ENCODE data around the gene PAK4.

PAK4 gene

DNA sequence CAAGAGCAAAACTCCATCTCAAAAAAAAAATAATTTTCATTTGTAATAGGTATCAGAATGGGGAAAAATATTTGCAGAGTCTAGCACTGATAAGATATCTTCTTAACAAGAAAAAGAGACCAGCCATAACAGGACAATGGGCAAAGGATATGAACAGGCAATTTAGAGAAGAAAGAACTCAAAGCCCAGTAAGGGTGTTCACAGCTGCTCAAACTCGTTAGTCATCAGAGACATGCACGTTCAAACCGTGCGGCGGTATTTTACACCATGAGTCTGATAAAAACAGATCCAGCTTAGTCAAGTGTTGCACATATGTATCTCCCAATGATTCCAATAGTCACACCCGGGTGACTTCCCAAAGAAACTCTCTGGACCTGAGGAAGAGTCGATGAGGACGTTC is 57.5 kb downstream of the PAK4 start:
- H3K27ac Mint-ChIP-seq = no peak overlapping the region
- H3K36me3 Mint-ChIP-seq (ENCODE audit: low read depth) = no peaks in the 10 kb centered on the region
- H3K4me1 Mint-ChIP-seq (ENCODE audit: low read depth) = no peaks in the 10 kb centered on the region
- H3K27me3 Mint-ChIP-seq = peaks cover 4% of the 10 kb centered on the region
- no peak overlapping the region for H3K4me3 Mint-ChIP-seq
- no peaks in the 10 kb centered on the region for H3K9me3 Mint-ChIP-seq

- Mint-ChIP-seq H3K27ac (no peak overlapping the region), H3K4me3 (no peak overlapping the region), H3K36me3 (ENCODE audit: low read depth) (no peaks in the 10 kb centered on the region), H3K27me3 (peaks cover 10% of the 10 kb centered on the region), H3K4me1 (ENCODE audit: low read depth) (no peaks in the 10 kb centered on the region), H3K9me3 (no peaks in the 10 kb centered on the region)
Observed at GRCh38 chr19:39186391-39186790, 60.8 kb downstream of the PAK4 start.

DNA sequence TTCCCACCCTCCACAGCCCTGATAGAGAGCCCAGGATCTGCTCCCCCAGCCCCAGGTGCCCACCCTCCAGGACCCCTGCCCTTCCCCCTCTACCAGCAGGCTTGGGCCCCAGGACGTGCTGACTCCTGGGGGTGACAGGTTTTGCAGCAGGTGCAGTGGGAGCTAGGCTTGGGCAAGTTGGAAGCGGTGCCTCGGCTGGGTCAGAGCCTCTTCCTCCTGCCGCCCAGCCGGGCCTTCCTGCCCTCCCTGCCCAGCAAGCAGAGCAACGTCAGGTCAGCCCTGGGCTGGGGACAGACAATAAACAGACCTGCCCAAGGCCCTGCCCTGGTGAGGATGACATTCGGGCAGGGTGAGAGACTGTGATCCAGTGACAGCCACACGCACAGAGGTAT is 62.0 kb downstream of the PAK4 start:
- Mint-ChIP-seq H3K27me3 (peaks cover 10% of the 10 kb centered on the region), H3K27ac (no peak overlapping the region), H3K4me1 (ENCODE audit: low read depth) (no peaks in the 10 kb centered on the region), H3K36me3 (ENCODE audit: low read depth) (no peaks in the 10 kb centered on the region), H3K9me3 (no peaks in the 10 kb centered on the region), H3K4me3 (no peak overlapping the region)

DNA sequence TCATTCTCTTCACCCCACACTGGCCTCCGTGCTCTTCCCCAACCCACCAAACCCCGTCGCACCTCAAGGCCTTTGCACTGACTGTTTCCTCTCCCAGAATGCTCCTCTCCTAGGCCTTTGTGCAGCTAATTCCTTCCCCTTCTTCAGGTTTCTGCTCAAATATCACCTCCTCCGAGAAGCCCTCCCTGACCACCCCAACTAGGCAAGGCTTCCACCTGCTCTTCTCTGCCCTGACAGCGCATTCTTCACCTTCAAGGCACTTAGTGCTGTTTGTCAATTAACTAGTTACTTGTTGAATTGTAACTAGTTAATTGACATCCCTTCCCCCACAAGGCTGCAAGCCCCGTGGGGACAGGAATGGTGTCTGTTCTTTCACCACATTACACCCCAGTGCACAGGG is 63.4 kb downstream of the PAK4 start:
- Mint-ChIP-seq H3K4me3 (no peak overlapping the region), H3K36me3 (ENCODE audit: low read depth) (no peaks in the 10 kb centered on the region), H3K4me1 (ENCODE audit: low read depth) (no peaks in the 10 kb centered on the region), H3K27me3 (peaks cover 14% of the 10 kb centered on the region), H3K27ac (no peak overlapping the region), H3K9me3 (no peaks in the 10 kb centered on the region)

- Mint-ChIP-seq H3K27me3 (peaks cover 27% of the 10 kb centered on the region), H3K9me3 (no peaks in the 10 kb centered on the region)
Observed at GRCh38 chr19:39190768-39191167, 65.2 kb downstream of the PAK4 start.

GRCh38 chr19:39192846-39193245 is 67.3 kb downstream of the PAK4 start:
- peaks cover 15% of the 10 kb centered on the region for H3K4me1 Mint-ChIP-seq (ENCODE audit: low read depth)
- H3K9me3 Mint-ChIP-seq = no peaks in the 10 kb centered on the region
- H3K4me3 Mint-ChIP-seq = no peak overlapping the region
- H3K36me3 Mint-ChIP-seq (ENCODE audit: low read depth) = no peaks in the 10 kb centered on the region
- H3K27me3 Mint-ChIP-seq = peaks cover 39% of the 10 kb centered on the region
- no peak overlapping the region for H3K27ac Mint-ChIP-seq

More at GRCh38 chr19:39190768-39191167, 65.2 kb downstream of the PAK4 start:
- Mint-ChIP-seq H3K4me1 (ENCODE audit: low read depth) (peaks cover 3% of the 10 kb centered on the region), H3K4me3 (no peak overlapping the region), H3K27ac (no peak overlapping the region), H3K36me3 (ENCODE audit: low read depth) (no peaks in the 10 kb centered on the region)

- Mint-ChIP-seq H3K27ac (no peak overlapping the region), H3K9me3 (no peaks in the 10 kb centered on the region), H3K27me3 (peaks cover 44% of the 10 kb centered on the region), H3K36me3 (ENCODE audit: low read depth) (no peaks in the 10 kb centered on the region), H3K4me3 (no peak overlapping the region), H3K4me1 (ENCODE audit: low read depth) (peaks cover 15% of the 10 kb centered on the region)
Observed at GRCh38 chr19:39193803-39194202, 68.2 kb downstream of the PAK4 start.

DNA sequence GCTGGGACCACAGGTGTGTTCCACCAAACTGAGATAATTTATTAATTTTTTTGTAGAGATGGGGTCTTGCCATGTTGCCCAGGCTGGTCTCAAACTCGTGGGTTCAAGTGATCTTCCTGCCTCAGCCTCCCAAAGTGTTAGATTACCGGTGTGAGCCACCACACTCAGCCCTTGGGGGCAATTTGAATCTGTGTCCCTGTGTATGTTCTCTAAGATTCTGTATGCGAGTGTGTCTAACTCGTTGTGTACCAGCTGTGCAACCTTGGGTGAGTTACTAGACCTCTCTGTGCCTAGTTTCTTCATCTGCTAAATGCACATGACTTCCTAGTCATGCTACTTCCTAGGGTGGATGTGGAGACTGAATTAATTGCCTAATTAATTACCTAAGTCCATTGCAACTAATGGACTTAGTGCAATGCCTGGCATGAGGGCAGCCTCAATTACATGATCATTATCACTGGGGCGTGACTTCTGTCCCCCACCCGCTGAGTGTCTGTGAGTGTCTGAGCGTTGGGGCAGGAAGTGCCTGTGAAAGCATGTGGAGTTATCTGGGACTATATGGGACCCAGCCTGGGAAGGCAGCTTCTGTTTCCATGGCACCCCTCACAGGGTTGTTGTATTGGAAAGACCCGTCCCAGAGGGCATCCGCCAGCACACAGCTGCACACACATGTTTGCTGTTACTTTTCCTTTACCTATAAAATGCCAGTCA is 69.4 kb downstream of the PAK4 start:
- Mint-ChIP-seq H3K36me3 (ENCODE audit: low read depth) (no peaks in the 10 kb centered on the region), H3K4me1 (ENCODE audit: low read depth) (peaks cover 15% of the 10 kb centered on the region), H3K27ac (no peak overlapping the region), H3K27me3 (peaks cover 46% of the 10 kb centered on the region), H3K9me3 (no peaks in the 10 kb centered on the region), H3K4me3 (no peak overlapping the region)

DNA sequence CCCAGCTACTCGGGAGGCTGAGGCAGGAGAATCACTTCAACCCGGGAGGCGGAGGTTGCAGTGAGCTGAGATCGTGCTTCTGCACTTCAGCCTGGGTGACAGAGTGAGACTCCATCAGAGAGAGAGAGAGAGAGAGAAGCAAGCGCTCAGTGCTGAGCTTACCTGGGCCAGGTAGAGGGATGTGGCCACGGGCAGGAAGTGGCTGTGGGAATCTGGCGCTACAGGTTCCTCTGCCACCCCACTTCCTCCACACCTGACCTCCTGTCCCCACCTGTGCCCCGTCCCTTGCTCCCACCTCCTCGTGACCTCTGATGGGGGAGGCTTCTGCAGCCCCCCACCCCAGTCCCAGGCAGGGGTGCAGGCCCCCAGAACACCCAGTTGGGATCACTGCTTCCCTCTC is 70.2 kb downstream of the PAK4 start:
- H3K4me1 Mint-ChIP-seq (ENCODE audit: low read depth) = peaks cover 15% of the 10 kb centered on the region
- H3K27me3 Mint-ChIP-seq = peaks cover 50% of the 10 kb centered on the region
- H3K9me3 Mint-ChIP-seq = no peaks in the 10 kb centered on the region
- H3K4me3 Mint-ChIP-seq = no peak overlapping the region
- no peak overlapping the region for H3K27ac Mint-ChIP-seq
- no peaks in the 10 kb centered on the region for H3K36me3 Mint-ChIP-seq (ENCODE audit: low read depth)

DNA sequence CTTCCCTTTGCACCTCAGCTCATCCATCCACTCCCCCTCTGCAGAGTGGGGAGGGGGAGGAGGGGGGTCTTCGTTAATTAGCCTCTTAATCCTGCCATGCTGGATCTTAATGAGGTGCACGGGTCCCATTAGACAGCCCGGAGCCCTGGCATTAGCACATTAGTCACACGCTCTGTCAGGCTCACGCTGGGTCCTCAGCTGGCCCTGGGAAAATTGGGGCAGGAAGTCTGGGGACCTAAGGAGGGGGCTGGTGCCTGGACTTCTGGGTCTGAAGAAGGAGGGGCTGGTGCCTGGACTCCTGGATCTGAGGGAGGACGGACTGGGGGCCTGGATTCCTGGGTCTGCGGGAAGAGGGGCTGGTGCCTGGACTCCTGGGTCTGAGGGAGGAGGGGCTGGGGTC is 70.7 kb downstream of the PAK4 start:
- Mint-ChIP-seq H3K4me1 (ENCODE audit: low read depth) (peaks cover 15% of the 10 kb centered on the region), H3K36me3 (ENCODE audit: low read depth) (no peaks in the 10 kb centered on the region), H3K4me3 (no peak overlapping the region), H3K27ac (no peak overlapping the region), H3K9me3 (no peaks in the 10 kb centered on the region), H3K27me3 (peaks cover 55% of the 10 kb centered on the region)

- Mint-ChIP-seq H3K9me3 (no peaks in the 10 kb centered on the region), H3K36me3 (ENCODE audit: low read depth) (no peaks in the 10 kb centered on the region), H3K4me1 (ENCODE audit: low read depth) (peaks cover 15% of the 10 kb centered on the region), H3K27ac (no peak within 1 kb of the TSS), H3K4me3 (peak within 1 kb of the TSS; percentile 43), H3K27me3 (peaks cover 62% of the 10 kb centered on the region)
Observed at GRCh38 chr19:39196860-39197562, 71.4 kb downstream of the PAK4 start, which contains the start of gene NCCRP1. Gene NCCRP1 (plus strand): TSS chr19:39196964. CDS start chr19:39196983, 19 bp downstream.

DNA sequence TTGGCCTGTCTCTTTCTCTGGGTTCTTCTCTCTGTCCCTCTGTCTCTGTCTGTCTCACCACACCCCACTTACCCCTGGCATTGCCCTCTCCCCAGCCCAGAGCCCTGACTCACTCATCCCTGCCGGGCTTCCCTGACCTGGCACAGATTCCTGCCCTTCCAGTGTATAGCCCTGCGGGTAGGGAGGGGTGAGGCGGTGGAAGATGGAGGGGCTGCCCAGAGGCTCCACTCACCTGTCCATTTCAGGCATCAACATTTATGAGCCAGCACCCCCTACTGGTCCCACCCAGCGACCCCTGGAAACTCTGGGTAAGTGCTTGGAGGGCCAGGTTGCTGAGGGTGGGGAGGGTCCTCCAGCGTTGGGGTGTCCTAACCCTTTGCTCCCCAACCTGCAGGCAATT is 72.2 kb downstream of the PAK4 start:
- Mint-ChIP-seq H3K4me3 (no peak overlapping the region), H3K36me3 (ENCODE audit: low read depth) (no peaks in the 10 kb centered on the region), H3K4me1 (ENCODE audit: low read depth) (peaks cover 15% of the 10 kb centered on the region), H3K9me3 (no peaks in the 10 kb centered on the region), H3K27me3 (peaks cover 69% of the 10 kb centered on the region), H3K27ac (no peak overlapping the region)

- H3K27ac Mint-ChIP-seq = no peak overlapping the region
- H3K27me3 Mint-ChIP-seq = peaks cover 76% of the 10 kb centered on the region
- peaks cover 15% of the 10 kb centered on the region for H3K4me1 Mint-ChIP-seq (ENCODE audit: low read depth)
- no peaks in the 10 kb centered on the region for H3K9me3 Mint-ChIP-seq
- no peaks in the 10 kb centered on the region for H3K36me3 Mint-ChIP-seq (ENCODE audit: low read depth)
- no peak overlapping the region for H3K4me3 Mint-ChIP-seq
Observed at GRCh38 chr19:39199025-39199424, 73.4 kb downstream of the PAK4 start.

DNA sequence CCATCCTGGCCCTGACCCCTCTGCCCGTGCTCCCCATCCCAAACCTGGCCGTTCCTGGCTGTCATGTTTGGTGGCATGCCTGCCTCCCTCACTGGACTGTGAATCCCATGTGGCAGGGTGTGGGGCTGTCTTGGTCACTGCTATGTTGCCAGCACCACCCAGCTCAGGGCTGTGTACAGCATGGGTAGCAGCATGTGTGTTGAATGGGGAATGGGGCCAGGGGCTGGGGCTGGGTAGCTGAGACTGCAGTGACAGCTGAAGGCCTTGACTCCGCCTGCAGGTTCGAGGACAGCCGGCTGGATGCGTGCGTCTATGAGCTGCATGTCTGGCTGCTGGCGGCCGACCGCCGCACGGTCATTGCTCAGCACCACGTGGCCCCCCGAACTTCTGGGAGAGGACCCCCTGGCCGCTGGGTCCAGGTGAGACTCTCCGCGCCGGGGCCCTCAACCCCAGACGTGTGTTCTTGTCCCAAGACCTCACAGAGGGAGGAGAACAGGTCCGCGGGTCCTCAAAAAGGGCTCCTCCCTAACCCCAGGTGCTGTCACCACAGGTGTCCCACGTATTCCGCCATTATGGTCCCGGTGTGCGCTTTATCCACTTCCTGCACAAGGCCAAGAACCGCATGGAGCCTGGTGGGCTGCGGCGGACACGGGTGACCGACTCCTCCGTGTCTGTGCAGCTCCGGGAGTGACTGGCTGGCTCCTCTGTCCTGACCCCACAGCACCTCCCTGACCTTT is 74.6 kb downstream of the PAK4 start:
- Mint-ChIP-seq H3K4me1 (ENCODE audit: low read depth) (peaks cover 15% of the 10 kb centered on the region), H3K27ac (no peak overlapping the region), H3K4me3 (no peak overlapping the region), H3K36me3 (ENCODE audit: low read depth) (no peaks in the 10 kb centered on the region), H3K27me3 (peaks cover 76% of the 10 kb centered on the region), H3K9me3 (no peaks in the 10 kb centered on the region)

DNA sequence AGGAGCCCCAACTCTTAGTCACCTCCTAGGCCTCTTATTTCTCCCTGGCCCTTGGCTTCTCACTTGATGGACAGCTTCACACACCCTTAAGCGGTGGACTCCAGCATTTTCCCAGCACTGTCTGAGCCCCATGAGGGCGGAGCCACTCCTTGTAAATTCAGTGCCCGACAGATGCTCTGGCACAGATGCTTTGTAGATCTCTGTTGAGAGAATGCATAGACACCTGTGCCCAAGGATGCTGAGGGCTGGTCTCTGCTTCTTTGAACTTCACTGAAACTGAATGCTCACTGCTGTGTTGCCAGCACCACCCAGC is 75.2 kb downstream of the PAK4 start:
- H3K27me3 Mint-ChIP-seq = peaks cover 73% of the 10 kb centered on the region
- no peaks in the 10 kb centered on the region for H3K9me3 Mint-ChIP-seq
- no peak overlapping the region for H3K4me3 Mint-ChIP-seq
- no peaks in the 10 kb centered on the region for H3K36me3 Mint-ChIP-seq (ENCODE audit: low read depth)
- peaks cover 12% of the 10 kb centered on the region for H3K4me1 Mint-ChIP-seq (ENCODE audit: low read depth)
- H3K27ac Mint-ChIP-seq = no peak overlapping the region
